Testis (tissue), 3 donors: ENCODE results near the gene SLC16A2. TPM values are rescaled to one million over a fixed set of nuclear protein-coding genes. Genes with fewer than 3 reads are reported as not detected.

Experiments
- DNase-seq: peaks from one replicate; pipeline ENCODE4 v3.0.0-alpha.2; 2019
- H3K27ac ChIP-seq, 2 donors: fragments of 200-600 bp; sonication (generic); one replicate each; pipeline ENCODE4 v1.5.1; 2019
- H3K27me3 ChIP-seq: fragments of 200-600 bp; sonication (generic); one replicate; pipeline ENCODE4 v1.5.1; 2019
- H3K36me3 ChIP-seq: fragments of 200-600 bp; sonication (generic); one replicate; pipeline ENCODE4 v1.5.1; 2017; ENCODE audit warnings: low read depth; ENCODE audit errors: missing control alignments
- H3K4me1 ChIP-seq: fragments of 200-600 bp; sonication (generic); one replicate; pipeline ENCODE4 v1.5.1; 2019
- H3K4me3 ChIP-seq, 2 donors: fragments of 200-600 bp; sonication (generic); one replicate each; pipeline ENCODE4 v1.5.1; 2017 to 2019
- H3K9me3 ChIP-seq: fragments of 200-600 bp; sonication (generic); one replicate; pipeline ENCODE4 v1.5.1; 2017
- POLR2A ChIP-seq: fragments of 450-650 bp; IDR thresholded peaks from one replicate; pipeline ENCODE4 v1.6.1; 2017; ENCODE audit warnings: antibody characterized with exemption, mild to moderate bottlenecking, moderate library complexity
- WGBS, 2 donors: methylation state at CpG; one replicate each; pipeline ENCODE4 v1.1.5; 2018; 5-methylcytosine and 5-hydroxymethylcytosine counted together
- intact Hi-C: fragments of 100-400 bp; cut with DNase I; formaldehyde crosslinking; loops from one replicate; pipeline ENCODE4 v1.15.1; 2023; ENCODE audit warnings: low total_unique reads
- polyA plus RNA-seq: library from polyadenylated mRNA; stranded (reverse); fragments of 350-450 nt; fragmentation: Illumina TruSeq; extraction: RNeasy Lipid Tissue Mini Kit (QIAGEN cat#74804); gene quantifications from one replicate; pipeline ENCODE4 v1.2.3, GENCODE V29; 2014; ENCODE audit warnings: low read depth, low replicate concordance; ENCODE audit not compliant: insufficient read depth
- total RNA-seq, 2 donors: library from RNA; depleted of rRNA; stranded (reverse); fragments of >200 nt; gene quantifications; one replicate each; pipeline ENCODE4 v1.2.3, GENCODE V29; 2016
- TF ChIP-seq, protein P1 (sequence below), 3 experiments: fragments of 450-650 bp in 2 of 3; fragments of 200-600 bp in 1 of 3; sonication (generic) in 1 of 3; IDR thresholded peaks; one replicate each; pipeline ENCODE4 v1.5.1; 2016 to 2019; ENCODE audit warnings: antibody characterized with exemption in 3 of 3, mild to moderate bottlenecking in 2 of 3, moderate library complexity in 1 of 3

SLC16A2 gene
- total and polyA plus RNA-seq, 3 donors from 2014 or later, result 2.6 to 6.7 (median 3.2) TPM

DNA sequence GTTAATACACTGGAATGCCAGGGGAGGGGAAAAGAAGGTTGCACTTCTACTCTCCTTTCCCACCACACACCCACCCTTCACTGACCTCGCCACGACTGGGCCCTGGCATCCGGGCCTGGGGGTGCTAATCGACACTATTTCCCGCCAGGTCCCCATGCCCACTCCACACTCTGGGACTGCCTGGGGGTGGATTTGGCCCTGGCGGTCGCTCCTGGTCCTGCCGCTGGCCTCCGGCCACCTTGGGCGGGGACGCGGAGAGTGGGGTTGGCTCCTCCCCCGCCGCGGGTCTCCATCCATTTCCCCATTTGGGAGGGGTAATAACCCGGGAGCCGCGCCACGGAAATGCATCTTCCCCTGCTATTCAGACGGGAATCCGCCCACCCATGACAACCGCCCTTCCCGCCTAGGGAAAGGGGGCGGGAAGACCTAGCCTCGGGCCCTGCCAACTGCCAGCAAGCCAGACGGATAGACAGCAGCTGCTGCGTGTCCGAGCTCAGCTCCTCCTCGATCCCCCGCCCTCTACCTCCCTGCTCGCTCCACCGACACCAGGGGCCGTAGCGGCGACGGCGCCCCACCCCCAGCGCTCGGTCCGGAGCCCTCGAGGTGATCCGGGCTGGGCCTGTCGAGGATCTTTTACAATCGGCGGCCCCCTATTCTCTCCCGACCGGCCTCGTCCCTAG lies 115.0 kb downstream of the SLC16A2 start:
- Histone ChIP-seq H3K27ac (peak overlapping the region; percentile 70 to 84), H3K4me1 (no peaks in the 10 kb centered on the region), H3K9me3 (no peaks in the 10 kb centered on the region), H3K36me3 (no peaks in the 10 kb centered on the region), H3K4me3 (peak overlapping the region; percentile 32 to 56), H3K27me3 (no peaks in the 10 kb centered on the region)
- TF ChIP-seq, protein P1, sequence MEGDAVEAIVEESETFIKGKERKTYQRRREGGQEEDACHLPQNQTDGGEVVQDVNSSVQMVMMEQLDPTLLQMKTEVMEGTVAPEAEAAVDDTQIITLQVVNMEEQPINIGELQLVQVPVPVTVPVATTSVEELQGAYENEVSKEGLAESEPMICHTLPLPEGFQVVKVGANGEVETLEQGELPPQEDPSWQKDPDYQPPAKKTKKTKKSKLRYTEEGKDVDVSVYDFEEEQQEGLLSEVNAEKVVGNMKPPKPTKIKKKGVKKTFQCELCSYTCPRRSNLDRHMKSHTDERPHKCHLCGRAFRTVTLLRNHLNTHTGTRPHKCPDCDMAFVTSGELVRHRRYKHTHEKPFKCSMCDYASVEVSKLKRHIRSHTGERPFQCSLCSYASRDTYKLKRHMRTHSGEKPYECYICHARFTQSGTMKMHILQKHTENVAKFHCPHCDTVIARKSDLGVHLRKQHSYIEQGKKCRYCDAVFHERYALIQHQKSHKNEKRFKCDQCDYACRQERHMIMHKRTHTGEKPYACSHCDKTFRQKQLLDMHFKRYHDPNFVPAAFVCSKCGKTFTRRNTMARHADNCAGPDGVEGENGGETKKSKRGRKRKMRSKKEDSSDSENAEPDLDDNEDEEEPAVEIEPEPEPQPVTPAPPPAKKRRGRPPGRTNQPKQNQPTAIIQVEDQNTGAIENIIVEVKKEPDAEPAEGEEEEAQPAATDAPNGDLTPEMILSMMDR (IDR thresholded peaks at IDR 0.05), result peak in 2 of 3 experiments; percentile 5 to 11
- no peak for TF ChIP-seq POLR2A
- peak; percentile 79 for DNase-seq
- 5% methylated on average over 32 of the region's 48 CpGs; no CpG with 5 or more reads in 1 of the 2 donors for whole genome bisulfite sequencing, 2 donors
- intact Hi-C loops, result loop anchor here (10.0 kb wide), 1 partner anchor 151 kb away; no protein-coding TSS in a partner anchor

DNA sequence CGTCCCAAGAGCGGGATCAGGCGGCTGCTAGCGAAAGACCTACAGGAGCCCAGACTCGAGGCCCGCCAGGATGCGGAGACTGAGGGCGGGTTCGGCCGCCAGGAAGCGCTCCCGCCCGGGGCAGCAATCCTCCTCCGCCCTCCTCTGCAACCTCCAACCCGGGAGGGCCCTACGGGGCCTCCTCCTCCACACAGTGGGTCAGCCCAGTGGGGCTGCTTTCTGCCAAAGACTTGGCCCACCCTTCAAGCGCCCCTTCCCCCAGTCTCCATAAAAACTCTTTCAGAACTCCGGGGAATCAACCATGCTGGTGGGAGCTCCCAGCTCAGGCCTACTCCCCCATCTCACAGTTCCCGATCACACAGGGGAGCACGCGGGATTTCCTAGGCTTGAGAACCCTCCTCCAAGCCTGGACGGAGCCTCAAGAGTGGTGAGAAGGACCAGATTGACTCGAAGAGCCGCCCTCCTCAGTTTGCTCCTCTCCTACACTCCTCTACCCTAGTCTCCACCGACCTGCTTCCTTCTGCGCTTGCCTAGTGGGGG lies 115.6 kb downstream of the SLC16A2 start:
- TF ChIP-seq, protein P1 (IDR thresholded peaks at IDR 0.05), result no peak
- TF ChIP-seq POLR2A, result no peak
- H3K4me1 ChIP-seq, result no peaks in the 10 kb centered on the region
- intact Hi-C loops, result loop anchor here (10.0 kb wide), 1 partner anchor 152 kb away; no protein-coding TSS in a partner anchor
- H3K9me3 ChIP-seq, result no peaks in the 10 kb centered on the region
- no peaks in the 10 kb centered on the region for H3K27me3 ChIP-seq
- no peaks in the 10 kb centered on the region for H3K36me3 ChIP-seq
- H3K4me3 ChIP-seq, result peak overlapping the region; percentile 32 to 56
- 10 to 14% methylated on average over 2 to 4 of the region's 26 CpGs for WGBS, 2 donors
- peak; percentile 54 for DNase-seq
- peak overlapping the region; percentile 70 to 84 for H3K27ac ChIP-seq

DNA sequence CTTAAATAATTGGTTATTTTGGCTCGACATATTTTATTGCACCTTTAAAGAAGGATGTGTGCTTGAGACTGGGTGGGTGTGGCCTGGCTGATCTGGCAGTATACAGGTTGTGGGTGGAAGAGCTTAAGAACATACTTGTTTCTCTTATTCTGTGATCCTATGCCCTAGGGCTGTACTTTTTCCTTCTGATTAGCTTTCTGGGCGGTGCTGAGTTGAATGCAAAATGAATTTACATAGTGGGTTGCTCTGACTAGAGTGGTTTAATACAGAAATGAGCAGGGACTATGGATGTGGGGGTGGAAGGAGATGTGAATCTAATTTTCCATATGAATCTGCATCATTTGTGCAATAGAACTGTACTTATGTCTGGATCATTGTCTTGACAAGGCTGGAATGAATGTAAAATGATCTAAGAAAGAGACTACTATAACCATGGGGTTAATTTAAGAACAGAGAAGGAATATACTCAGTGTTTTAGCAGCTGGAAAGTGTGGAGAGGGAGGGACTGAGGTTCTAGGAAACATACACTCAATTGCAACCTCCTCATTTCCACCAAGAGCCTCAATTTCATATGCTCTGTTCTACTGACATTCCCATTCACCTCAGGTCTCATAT lies 119.4 kb downstream of the SLC16A2 start:
- no peaks in the 10 kb centered on the region for H3K4me1 ChIP-seq
- H3K36me3 ChIP-seq, result no peaks in the 10 kb centered on the region
- no peaks in the 10 kb centered on the region for H3K27me3 ChIP-seq
- WGBS, 2 donors, result 60 to 77% methylated on average over 2 of the region's 2 CpGs
- H3K27ac ChIP-seq, result no peak overlapping the region
- TF ChIP-seq POLR2A, result no peak
- TF ChIP-seq, protein P1 (IDR thresholded peaks at IDR 0.05), result no peak
- intact Hi-C loops, result no loop called here
- no peak for DNase-seq
- H3K9me3 ChIP-seq, result no peaks in the 10 kb centered on the region
- no peak overlapping the region for H3K4me3 ChIP-seq

DNA sequence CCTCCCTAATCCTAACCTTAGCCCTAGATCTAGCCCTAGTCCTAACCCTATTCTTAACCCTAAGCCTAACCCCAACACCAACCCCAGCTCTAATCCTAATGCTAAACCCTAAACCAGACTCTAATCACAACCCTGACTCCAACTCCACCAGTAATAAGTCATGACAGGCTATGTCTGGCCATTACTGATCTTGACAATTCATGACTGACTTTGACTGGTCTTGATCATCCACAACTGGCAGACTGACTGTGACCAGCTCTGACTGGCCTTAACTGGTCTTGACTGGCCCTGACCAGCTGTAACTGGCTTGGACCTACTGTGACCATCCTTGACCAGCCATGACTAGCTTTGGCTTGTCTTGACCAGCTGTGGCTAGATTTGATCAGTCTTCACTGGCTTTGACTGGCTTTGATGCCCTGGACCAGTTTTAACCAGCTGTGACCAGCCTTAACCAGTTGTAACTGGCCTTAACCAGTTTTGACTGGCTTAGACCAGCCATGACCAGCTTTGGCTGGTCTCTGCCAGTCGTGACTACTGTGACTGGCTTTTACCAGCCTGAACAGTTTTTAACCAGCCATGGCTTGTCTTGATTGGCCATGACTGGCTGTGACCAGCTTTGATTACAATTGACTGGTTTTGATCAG lies 124.7 kb downstream of the SLC16A2 start:
- TF ChIP-seq POLR2A, result no peak
- TF ChIP-seq, protein P1 (IDR thresholded peaks at IDR 0.05), result no peak
- H3K36me3 ChIP-seq, result no peaks in the 10 kb centered on the region
- no peaks in the 10 kb centered on the region for H3K4me1 ChIP-seq
- intact Hi-C loops, result no loop called here
- 86% methylated on average over 1 of the region's 1 CpG; no CpG with 5 or more reads in 1 of the 2 donors for WGBS, 2 donors
- no peaks in the 10 kb centered on the region for H3K9me3 ChIP-seq
- H3K27ac ChIP-seq, result no peak overlapping the region
- no peaks in the 10 kb centered on the region for H3K27me3 ChIP-seq
- DNase-seq, result no peak
- H3K4me3 ChIP-seq, result no peak overlapping the region
